Right atrium auricular region (tissue), 2 donors: Measurements from ENCODE around the gene IGF2R. TPM values are rescaled to one million over a fixed set of nuclear protein-coding genes. Genes with fewer than 3 reads are reported as not detected.

Source experiments
- DNase-seq: peaks from one replicate; pipeline ENCODE4 v3.0.0-alpha.2; 2019; ENCODE audit warnings: low spot score
- H3K27ac ChIP-seq, 2 donors: fragments of 200-600 bp; sonication (generic); 1 replicate in 1 of 2; 2 replicates in 1 of 2; pipeline ENCODE4 v1.5.1; 2016 to 2019
- H3K27me3 ChIP-seq, 2 donors: fragments of 200-600 bp; sonication (generic); one replicate each; pipeline versions ENCODE4 v1.5.1 to v1.6.0; 2017 to 2019
- H3K36me3 ChIP-seq: fragments of 200-600 bp; sonication (generic); one replicate; pipeline ENCODE4 v1.5.1; 2016
- H3K4me1 ChIP-seq, 2 donors: fragments of 200-600 bp; sonication (generic); one replicate each; pipeline versions ENCODE4 v1.5.1 to v1.6.0; 2017 to 2019
- H3K4me3 ChIP-seq, 2 donors: fragments of 200-600 bp; sonication (generic); 1 replicate in 1 of 2; 2 replicates in 1 of 2; pipeline ENCODE4 v1.5.1; 2017 to 2019; ENCODE audit warnings: mild to moderate bottlenecking in 1 of 2, moderate library complexity in 1 of 2
- H3K9me3 ChIP-seq, 2 donors: fragments of 200-600 bp; sonication (generic); one replicate each; pipeline ENCODE4 v1.5.1; 2019
- CTCF ChIP-seq, 2 donors: fragments of 200-600 bp; sonication (generic); IDR thresholded peaks; one replicate each; pipeline ENCODE4 v1.5.1; 2019; ENCODE audit warnings: antibody characterized with exemption in 2 of 2
- total RNA-seq, 2 donors: library from RNA; depleted of rRNA; stranded (reverse); fragments of >200 nt; gene quantifications; one replicate each; pipeline ENCODE4 v1.1.0, GENCODE V29; 2016

The IGF2R gene
- total RNA-seq, 2 donors from 2014 or later, result 47.9 to 48.9 TPM

GRCh38 chr6:160063771-160064413 lies 95.0 kb downstream of the IGF2R start:
- TF ChIP-seq CTCF (IDR thresholded peaks at IDR 0.05), result no peak
- H3K4me3 ChIP-seq, result no peak overlapping the region
- peaks cover 73% of the 10 kb centered on the region for H3K36me3 ChIP-seq
- H3K27me3 ChIP-seq, result no peaks in the 10 kb centered on the region
- no peak overlapping the region for H3K27ac ChIP-seq
- DNase-seq, result no peak
- no peaks in the 10 kb centered on the region for H3K4me1 ChIP-seq
- H3K9me3 ChIP-seq, result no peaks in the 10 kb centered on the region

- H3K4me3 ChIP-seq, result no peak overlapping the region
- no peak overlapping the region for H3K27ac ChIP-seq
- peaks cover 73% of the 10 kb centered on the region for H3K36me3 ChIP-seq
- no peak for TF ChIP-seq CTCF (IDR thresholded peaks at IDR 0.05)
- no peak for DNase-seq
- H3K27me3 ChIP-seq, result no peaks in the 10 kb centered on the region
- no peaks in the 10 kb centered on the region for H3K4me1 ChIP-seq
- H3K9me3 ChIP-seq, result no peaks in the 10 kb centered on the region
Measured at GRCh38 chr6:160065200-160065599, 96.3 kb downstream of the IGF2R start.

GRCh38 chr6:160067564-160067963 lies 98.7 kb downstream of the IGF2R start:
- DNase-seq, result no peak
- Histone ChIP-seq H3K27me3 (no peaks in the 10 kb centered on the region), H3K4me3 (no peak overlapping the region), H3K36me3 (peaks cover 74% of the 10 kb centered on the region), H3K9me3 (no peaks in the 10 kb centered on the region), H3K27ac (no peak overlapping the region), H3K4me1 (no peaks in the 10 kb centered on the region)
- no peak for TF ChIP-seq CTCF (IDR thresholded peaks at IDR 0.05)

GRCh38 chr6:160068346-160068745 lies 99.5 kb downstream of the IGF2R start:
- H3K4me1 ChIP-seq, result no peaks in the 10 kb centered on the region
- no peaks in the 10 kb centered on the region for H3K27me3 ChIP-seq
- no peak overlapping the region for H3K4me3 ChIP-seq
- no peak for DNase-seq
- H3K36me3 ChIP-seq, result peaks cover 76% of the 10 kb centered on the region
- H3K9me3 ChIP-seq, result no peaks in the 10 kb centered on the region
- H3K27ac ChIP-seq, result no peak overlapping the region
- no peak for TF ChIP-seq CTCF (IDR thresholded peaks at IDR 0.05)

GRCh38 chr6:160069050-160069454 lies 100.2 kb downstream of the IGF2R start:
- Histone ChIP-seq H3K9me3 (no peaks in the 10 kb centered on the region), H3K4me1 (no peaks in the 10 kb centered on the region), H3K36me3 (peaks cover 76% of the 10 kb centered on the region), H3K4me3 (no peak overlapping the region), H3K27me3 (no peaks in the 10 kb centered on the region), H3K27ac (no peak overlapping the region)
- DNase-seq, result no peak
- TF ChIP-seq CTCF (IDR thresholded peaks at IDR 0.05), result no peak

- Histone ChIP-seq H3K36me3 (peaks cover 76% of the 10 kb centered on the region), H3K27ac (no peak overlapping the region)
Measured at GRCh38 chr6:160069459-160069858, 100.6 kb downstream of the IGF2R start.

More at GRCh38 chr6:160069459-160069858, 100.6 kb downstream of the IGF2R start:
- no peak overlapping the region for H3K4me3 ChIP-seq
- no peak for TF ChIP-seq CTCF (IDR thresholded peaks at IDR 0.05)
- H3K27me3 ChIP-seq, result no peaks in the 10 kb centered on the region
- DNase-seq, result no peak
- no peaks in the 10 kb centered on the region for H3K4me1 ChIP-seq
- H3K9me3 ChIP-seq, result no peaks in the 10 kb centered on the region
